Activated CD8-positive, alpha-beta memory T cell treated with anti-CD3 and anti-CD28 coated beads for 48 hours (primary cell): ENCODE measurements around the gene NETO2.
"Not testable (repeated sequence)": the region's sequence is repeated elsewhere in the genome, so short reads cannot be mapped to it uniquely, and the experiment has no call there.

ENCODE experiments used
- DNase-seq, 3 experiments: peaks; one replicate each; pipeline ENCODE4 v3.0.0-alpha.2; 2020; ENCODE audit warnings: low read depth in 2 of 3, low spot score in 2 of 3

Gene NETO2

DNA sequence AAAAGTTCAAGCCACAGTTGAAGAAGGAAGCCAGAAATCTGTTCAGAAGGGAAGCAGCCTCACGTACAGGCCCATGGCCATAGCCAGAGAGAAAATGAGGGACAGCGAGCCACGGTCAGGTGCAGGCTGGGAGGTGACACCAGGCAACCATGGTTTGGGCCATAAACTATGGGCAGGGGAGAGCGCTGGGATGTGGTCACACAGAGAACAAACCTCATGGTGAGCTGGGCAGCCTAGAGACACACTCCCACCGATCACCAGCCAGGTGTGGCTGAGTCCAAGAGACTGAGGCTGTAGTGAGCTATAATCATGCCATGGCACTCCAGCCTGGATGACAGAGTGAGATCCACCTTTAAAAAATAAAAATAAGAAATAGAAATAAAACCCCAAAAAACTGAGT lies 76.5 kb downstream of the NETO2 start:
- DNase-seq, result no peak

DNA sequence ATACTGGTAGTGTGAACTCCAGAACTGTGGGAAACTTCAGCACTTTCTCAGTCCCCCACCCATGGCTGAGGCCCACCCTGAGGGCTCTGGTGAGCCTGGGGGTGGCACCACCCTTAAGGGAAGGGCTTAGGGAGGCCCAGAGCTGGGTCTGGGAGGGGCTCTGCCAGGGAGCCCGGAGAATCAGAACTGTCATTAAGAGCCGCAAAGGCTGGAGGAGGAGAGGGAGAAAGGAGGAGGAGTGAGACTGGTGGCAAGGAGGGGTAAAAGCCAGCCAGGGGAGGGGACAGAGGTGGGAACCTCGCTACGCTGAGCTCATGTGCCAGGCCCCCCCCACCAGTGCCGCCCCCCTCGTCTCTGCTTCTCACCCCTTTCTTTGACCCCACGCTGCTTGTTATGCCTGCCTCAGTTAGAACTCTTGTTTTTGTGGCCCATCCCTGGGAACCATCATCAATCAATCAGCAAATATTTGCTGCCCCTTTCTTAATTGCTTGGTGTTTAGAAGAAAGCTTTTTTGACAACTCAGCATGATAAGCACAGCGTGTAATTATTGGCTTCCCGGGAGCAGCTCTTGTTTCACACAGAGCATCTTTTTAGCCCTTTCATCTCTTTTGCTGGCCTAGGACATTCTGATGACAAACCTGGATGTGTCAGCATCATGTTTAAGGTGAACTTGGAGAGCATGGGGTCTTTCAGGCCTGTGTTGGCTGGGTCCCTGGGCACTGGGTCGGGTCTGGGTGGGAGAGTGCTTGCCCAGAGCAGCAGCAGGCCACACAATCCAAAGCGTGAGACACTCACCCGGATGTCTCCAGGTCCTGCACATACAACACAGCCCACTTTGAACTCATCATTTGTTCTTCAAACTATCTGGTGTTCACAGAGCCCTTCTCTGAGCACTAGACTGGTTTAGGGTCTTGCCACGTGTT lies 77.7 kb downstream of the NETO2 start:
- DNase-seq, result no peak

DNA sequence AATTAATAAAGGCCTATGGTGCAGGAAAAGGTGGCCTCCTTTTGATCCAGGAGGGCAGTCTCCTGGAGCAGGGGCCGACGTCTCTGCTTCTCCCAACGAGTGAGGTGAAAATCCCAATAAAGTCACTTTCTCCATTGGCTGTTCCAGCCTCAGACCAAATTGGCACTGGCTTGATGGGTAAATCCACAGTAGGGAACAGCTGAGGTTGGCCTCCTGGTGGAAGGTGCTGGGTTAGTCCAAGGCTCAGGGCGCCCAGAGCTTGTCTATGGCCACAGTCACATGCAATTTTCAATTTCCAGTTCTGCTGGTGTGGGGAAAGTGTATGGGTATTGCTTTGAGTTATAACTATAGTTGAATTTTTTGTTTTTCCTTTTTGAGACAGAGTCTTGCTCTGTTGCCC lies 79.0 kb downstream of the NETO2 start:
- DNase-seq, result no peak

DNA sequence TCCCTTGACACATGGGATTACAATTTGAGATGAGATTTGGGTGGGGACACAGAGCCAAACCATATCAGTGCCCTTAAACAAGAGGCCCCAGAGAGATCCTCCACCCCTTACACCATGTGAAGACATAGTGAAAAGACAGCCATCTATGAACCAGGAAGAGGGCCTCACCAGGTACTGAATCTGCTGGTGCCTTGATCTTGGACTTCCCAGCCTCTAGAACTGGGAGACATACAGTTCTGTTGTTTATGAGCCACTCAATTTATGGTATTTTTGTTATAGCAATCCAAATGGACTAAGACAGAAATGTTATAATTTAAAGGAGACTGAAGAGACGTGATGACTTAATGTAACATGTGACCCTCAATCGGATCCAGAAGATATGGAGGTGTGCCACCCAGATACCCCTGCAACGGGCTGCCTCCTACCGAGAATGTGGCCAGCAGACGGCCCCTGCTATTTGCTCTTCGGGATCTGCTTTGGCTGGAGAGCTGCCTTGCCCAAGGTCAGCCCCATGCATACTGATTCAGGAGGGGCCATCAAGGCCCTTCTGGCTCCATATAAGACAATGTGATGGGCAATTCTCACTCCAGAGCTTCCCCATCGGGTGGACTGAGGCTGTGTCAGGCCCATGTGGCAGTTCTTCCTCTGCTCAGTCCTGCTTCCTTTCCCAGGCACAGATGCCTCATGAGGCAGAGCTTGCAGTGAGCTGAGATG lies 80.6 kb downstream of the NETO2 start:
- DNase-seq, result no peak

- DNase-seq, result no peak
These were observed 82.5 kb downstream of the NETO2 start for GRCh38 chr16:47061204-47061603.

- DNase-seq, result no peak
These were observed 83.1 kb downstream of the NETO2 start for GRCh38 chr16:47060596-47060995.

DNA sequence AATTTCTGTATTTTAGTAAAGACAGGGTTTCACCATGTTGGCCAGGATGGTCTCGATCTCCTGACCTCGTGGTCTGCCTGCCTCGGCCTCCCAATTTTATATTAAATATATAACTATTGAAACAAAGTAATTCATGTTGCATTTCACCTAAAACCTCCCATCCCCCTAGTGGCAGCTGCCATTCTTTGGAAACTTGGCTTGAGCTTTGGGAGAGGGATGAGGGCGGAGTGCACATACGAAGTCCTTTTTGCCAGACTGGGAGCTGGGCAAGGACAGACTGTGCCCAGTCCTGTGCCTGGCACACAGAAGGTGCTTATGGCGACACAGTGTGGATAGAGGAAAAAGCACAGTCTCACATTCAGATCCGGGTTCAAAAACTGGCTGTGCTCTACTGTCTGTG lies 83.8 kb downstream of the NETO2 start:
- no peak for DNase-seq

GRCh38 chr16:47059130-47059529 lies 84.6 kb downstream of the NETO2 start:
- DNase-seq, result not testable (repeated sequence)

DNA sequence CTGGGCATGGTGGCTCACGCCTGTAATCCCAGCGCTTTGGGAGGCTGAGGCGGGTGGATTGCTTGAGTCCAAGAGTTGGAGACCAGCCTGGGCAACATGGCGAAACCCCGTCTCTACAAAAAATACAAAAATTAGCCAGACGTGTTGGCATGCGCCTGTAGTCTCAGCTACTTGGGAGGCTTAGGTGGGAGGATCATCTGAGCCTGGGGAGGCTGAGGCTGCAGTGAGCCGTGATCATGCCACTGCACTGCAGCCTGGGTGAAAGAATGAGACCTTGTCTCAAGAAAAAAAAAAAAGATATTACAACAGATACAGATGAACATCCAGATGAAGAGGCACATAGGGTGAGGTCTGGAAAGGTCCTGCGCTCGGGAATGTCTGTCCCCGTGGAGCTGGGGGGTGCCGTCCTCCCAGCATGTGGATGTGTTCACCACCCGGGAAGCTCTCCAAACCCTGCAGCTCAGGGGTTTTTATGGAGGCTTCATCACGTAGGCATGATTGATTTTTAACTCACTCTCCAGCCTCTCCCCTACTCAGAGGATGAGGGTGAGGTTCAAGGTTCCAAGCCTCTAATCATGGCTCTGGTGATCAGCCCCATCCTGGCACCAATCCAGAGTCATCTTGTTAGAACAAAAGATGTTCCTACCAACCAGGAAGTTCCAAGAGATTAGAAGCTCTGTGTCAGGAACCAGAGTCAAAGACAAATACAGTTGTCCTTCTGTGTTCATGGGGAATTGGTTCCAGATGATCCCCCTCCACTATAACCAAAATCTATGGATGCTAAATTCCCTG lies 85.3 kb downstream of the NETO2 start:
- no peak for DNase-seq

- no peak for DNase-seq
These were observed 86.1 kb downstream of the NETO2 start for GRCh38 chr16:47057630-47057993.

DNA sequence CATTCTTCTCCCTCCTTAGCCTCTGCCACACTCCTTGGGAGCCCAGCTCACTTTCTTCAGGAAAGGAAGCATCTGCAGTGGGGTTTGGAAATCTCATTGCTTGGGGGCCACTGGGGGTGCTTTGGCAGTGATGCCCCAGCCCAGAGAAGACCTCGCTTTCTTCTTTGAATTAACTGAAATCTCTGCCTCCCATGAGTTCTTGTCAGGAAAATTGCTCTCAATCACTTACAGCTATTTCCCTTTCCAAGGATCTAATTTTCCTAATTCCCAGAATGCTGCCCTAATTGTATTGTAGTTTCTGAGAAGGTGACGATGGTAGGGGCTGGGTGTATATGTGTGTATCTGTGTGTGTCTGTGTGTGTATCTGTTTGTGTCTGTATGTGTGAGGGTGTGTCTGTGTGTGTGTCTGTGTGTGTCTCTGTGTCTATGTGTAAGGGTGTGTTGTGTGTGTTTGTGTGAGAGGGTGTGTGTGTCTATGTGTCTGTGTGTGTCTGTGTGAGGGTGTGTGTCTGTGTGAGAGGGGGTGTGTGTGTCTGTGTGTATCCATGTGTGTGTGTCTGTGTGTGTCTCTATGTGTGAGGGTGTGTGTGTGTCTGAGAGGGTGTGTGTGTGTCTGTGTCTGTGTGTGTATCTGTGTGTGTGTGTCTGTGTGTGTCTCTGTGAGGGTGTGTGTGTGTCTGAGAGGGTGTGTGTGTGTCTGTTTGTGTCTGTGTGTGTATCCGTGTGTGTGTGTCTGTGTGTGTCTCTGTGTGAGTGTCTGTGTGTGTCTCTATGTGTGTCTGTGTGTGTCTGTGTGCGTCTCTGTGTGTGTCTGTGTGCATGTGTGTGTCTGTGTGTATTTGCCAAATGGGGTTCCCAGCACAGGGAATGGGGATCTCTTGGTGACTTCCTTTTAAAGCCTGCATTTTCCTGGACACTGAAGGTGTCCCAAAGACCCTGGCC lies 86.8 kb downstream of the NETO2 start:
- DNase-seq, result no peak

DNA sequence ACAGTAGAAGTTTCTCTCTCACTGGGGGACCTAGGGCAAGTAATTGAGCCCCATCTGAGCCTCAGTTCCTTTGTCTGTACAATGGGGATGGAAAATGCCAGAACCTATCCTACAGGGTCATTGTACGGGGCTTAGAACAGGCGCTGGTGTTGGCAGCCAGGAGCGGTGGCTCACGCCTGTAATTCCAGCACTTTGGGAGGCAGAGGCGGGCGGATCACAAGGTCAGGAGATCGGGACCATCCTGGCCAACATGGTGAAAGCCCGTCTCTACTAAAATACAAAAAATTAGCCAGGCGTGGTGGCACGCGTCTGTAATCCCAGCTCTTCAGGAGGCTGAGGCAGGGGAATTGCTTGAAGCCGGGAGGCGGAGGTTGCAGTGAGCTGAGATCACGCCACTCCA lies 87.7 kb downstream of the NETO2 start:
- not testable (repeated sequence) for DNase-seq

GRCh38 chr16:47055136-47055885 lies 88.4 kb downstream of the NETO2 start:
- no peak for DNase-seq

GRCh38 chr16:47054306-47054705 lies 89.4 kb downstream of the NETO2 start:
- no peak for DNase-seq

DNA sequence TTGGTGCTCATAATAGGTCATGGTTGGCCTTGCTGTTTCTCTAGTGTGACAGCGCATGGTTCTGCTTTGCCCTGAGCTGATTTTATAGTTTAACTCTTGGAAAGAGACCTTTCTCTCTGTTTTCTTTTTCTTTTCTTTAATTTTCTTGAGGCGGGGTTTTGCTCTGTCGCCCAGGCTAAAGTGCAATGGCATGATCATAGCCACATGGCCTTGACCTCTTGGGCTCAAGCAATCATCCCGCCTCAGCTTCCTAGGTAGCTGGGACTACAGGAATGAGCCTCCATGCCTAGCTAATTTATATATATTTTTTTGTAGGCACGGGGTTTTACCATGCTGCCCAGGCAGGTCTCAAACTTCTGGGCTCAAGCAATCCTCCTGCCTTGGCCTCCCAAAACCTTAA lies 89.8 kb downstream of the NETO2 start:
- no peak for DNase-seq

DNA sequence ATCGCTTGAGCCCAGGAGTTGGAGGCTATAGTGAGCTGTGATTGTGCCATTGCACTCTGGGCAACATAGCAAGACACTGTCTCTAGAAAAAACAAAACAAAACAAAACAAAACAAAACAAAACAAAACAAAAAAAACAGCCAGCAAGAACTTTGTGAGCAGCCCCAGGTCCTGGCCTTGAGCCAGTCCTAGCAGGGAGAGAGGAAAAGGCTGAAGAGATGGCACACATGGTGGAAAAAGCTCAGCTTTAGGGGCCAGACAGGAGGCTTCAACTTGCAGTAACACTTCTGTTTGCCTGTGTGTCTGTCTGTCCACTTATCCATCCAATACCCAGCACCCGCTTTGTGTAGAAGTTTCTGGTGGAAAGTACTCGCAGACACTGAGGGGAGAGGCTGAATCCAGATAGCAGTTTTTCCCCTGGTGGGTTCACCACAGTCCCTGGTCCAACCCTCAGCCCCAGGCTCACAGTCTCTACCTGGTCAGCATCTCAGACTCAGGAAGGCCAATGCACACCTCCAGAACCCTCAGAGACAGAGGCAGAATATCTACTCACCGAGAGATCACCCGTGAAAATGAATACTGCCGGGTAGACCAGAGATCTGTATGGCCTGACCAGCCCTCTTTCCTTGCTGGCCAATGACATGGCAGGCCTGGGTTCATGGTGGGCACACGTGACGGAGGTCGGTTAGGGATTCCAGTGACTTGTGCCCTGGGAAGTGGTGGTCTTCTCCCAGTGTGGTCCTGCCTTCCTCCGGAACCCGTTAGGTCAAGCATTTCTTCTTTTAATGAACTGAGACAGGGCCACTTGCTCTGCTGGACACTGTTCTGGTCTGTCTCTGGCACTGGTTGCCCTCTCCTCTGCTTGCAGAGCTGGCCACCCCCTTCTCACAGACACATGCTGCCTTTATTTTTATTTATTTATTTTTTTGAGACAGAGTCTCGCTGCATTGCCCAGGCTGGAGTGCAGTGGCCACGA lies 90.8 kb downstream of the NETO2 start:
- no peak for DNase-seq

DNA sequence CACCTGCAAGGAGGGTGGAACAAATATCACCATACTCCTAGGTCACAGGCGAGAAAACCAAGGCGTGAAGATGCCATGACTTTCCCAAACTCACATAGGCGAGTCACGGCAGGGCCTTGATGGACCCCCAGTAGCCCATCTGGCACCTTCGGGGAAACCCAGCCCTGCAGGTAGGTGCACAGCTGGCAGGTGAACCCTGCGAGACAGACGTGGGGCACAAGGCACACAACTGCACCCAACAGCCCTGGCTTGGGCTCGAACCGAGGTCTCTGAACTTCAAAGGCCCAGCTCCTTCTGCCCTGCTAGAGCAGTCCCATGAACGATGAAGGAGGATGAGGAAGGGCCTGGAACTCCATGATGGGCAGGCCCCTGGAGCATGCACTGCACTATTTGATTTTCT lies 92.7 kb downstream of the NETO2 start:
- no peak for DNase-seq

- DNase-seq, result no peak
These were observed 93.7 kb downstream of the NETO2 start for GRCh38 chr16:47049901-47050583.
